Keratinocyte (primary cell): ENCODE results near the gene FUT8. TPM values are rescaled to one million over a fixed set of nuclear protein-coding genes. Genes with fewer than 3 reads are reported as not detected.

Experiments
- DNase-seq: peaks from one replicate; pipeline ENCODE4 v3.0.0-alpha.2; 2011; ENCODE audit warnings: low read depth, missing footprints, low spot score
- FAIRE-seq: peaks from 2 replicates; lab custom pipeline; 2011; peaks lifted over from hg19 to GRCh38; lab: Jason Lieb, UNC
- H2AFZ ChIP-seq: 2 replicates; pipeline ENCODE4 v1.6.0; 2012; ENCODE audit warnings: low read length, control low read depth, inconsistent platforms; ENCODE audit not compliant: control insufficient read depth
- H3K27ac ChIP-seq: 2 replicates; pipeline ENCODE4 v1.5.1; 2011; ENCODE audit warnings: low read length; ENCODE audit not compliant: control insufficient read depth, insufficient read depth
- H3K27me3 ChIP-seq: 3 replicates; pipeline ENCODE4 v1.6.0; 2011; ENCODE audit warnings: low read length; ENCODE audit not compliant: control insufficient read depth, insufficient read depth; ENCODE audit errors: extremely low read depth
- H3K36me3 ChIP-seq, 2 experiments: 2 replicates in 1 of 2; 3 replicates in 1 of 2; pipeline ENCODE4 v1.5.1; 2011; ENCODE audit warnings: low read length in 2 of 2, mild to moderate bottlenecking in 1 of 2; ENCODE audit not compliant: control insufficient read depth in 2 of 2, insufficient read depth in 2 of 2; ENCODE audit errors: extremely low read depth in 1 of 2
- H3K4me1 ChIP-seq: 3 replicates; pipeline ENCODE4 v1.5.1; 2011; ENCODE audit warnings: low read length; ENCODE audit not compliant: control insufficient read depth, insufficient read depth; ENCODE audit errors: extremely low read depth
- H3K4me2 ChIP-seq: 3 replicates; pipeline ENCODE4 v1.6.0; 2011; ENCODE audit warnings: low read depth, low read length; ENCODE audit not compliant: control insufficient read depth, insufficient read depth; ENCODE audit errors: extremely low read depth
- H3K4me3 ChIP-seq, 3 experiments: fragments of 200-600 bp in 1 of 3; sonication (generic) in 1 of 3; 2 replicates in 2 of 3; 3 replicates in 1 of 3; pipeline ENCODE4 v1.5.1; 2011 to 2016; ENCODE audit warnings: low read length in 3 of 3, mild to moderate bottlenecking in 3 of 3, control low read depth in 2 of 3, inconsistent platforms in 1 of 3, low read depth in 1 of 3, mixed read lengths in 1 of 3, mixed run types in 1 of 3, moderate library complexity in 1 of 3; ENCODE audit not compliant: control insufficient read depth in 2 of 3, insufficient read depth in 2 of 3; ENCODE audit errors: extremely low read depth in 1 of 3
- H3K79me2 ChIP-seq: 2 replicates; pipeline ENCODE4 v1.6.0; 2012; ENCODE audit warnings: low read length; ENCODE audit not compliant: control insufficient read depth, insufficient read depth
- H3K9ac ChIP-seq: 3 replicates; pipeline ENCODE4 v1.6.0; 2011; ENCODE audit warnings: low read length; ENCODE audit not compliant: control insufficient read depth, insufficient read depth; ENCODE audit errors: extremely low read depth
- H3K9me1 ChIP-seq: 3 replicates; pipeline ENCODE4 v1.6.0; 2011; ENCODE audit warnings: low read length; ENCODE audit not compliant: control insufficient read depth, insufficient read depth; ENCODE audit errors: extremely low read depth
- H3K9me3 ChIP-seq: 2 replicates; pipeline ENCODE4 v1.5.1; 2012; ENCODE audit warnings: low read depth, low read length; ENCODE audit not compliant: control insufficient read depth
- H4K20me1 ChIP-seq: 3 replicates; pipeline ENCODE4 v1.6.0; 2011; ENCODE audit warnings: low read length; ENCODE audit not compliant: control insufficient read depth, insufficient read depth; ENCODE audit errors: extremely low read depth
- EZH2 ChIP-seq: IDR thresholded peaks from one replicate; pipeline ENCODE4 v1.6.1; 2012; ENCODE audit warnings: inconsistent platforms, mild to moderate bottlenecking, low read length, moderate library complexity
- dilution Hi-C: fragments of 300-500 bp; cut with MboI; formaldehyde crosslinking; loops from one replicate; pipeline ENCODE4 v1.7.0; 2020; ENCODE audit warnings: low sequenced_read_pairs; ENCODE audit not compliant: extremely low pct_ligation_motif_present
- polyA plus RNA-seq, 5 experiments: library from polyadenylated mRNA; depleted of rRNA in 3 of 5; stranded (reverse) in 3 of 5; stranded (forward) in 1 of 5; unstranded in 1 of 5; fragments of >200 nt; gene quantifications; 1 replicate in 1 of 5; 2 replicates in 3 of 5; 3 replicates in 1 of 5; pipeline versions ENCODE4 v1.2.1 to v1.2.3, GENCODE V29; 2011 to 2012; ENCODE audit warnings: missing spikeins in 2 of 5, low read depth in 1 of 5, low replicate concordance in 1 of 5
- TF ChIP-seq, protein P1 (sequence below), 3 experiments: IDR thresholded peaks in 1 of 3; conservative IDR thresholded peaks in 1 of 3; optimal IDR thresholded peaks in 1 of 3; 2 replicates in 2 of 3; 3 replicates in 1 of 3; pipeline versions ENCODE3 to v1.5.1; 2011; ENCODE audit warnings: low read length in 3 of 3, mild to moderate bottlenecking in 3 of 3, moderate library complexity in 2 of 3, control low read depth in 1 of 3, inconsistent platforms in 1 of 3; ENCODE audit not compliant: insufficient read depth in 2 of 3; ENCODE audit errors: extremely low read depth in 1 of 3

Gene FUT8
- polyA plus RNA-seq, 1 donor (not counting 4 experiments of a cell fraction or from before 2014, with no cell fraction given) = 12.5 TPM

DNA sequence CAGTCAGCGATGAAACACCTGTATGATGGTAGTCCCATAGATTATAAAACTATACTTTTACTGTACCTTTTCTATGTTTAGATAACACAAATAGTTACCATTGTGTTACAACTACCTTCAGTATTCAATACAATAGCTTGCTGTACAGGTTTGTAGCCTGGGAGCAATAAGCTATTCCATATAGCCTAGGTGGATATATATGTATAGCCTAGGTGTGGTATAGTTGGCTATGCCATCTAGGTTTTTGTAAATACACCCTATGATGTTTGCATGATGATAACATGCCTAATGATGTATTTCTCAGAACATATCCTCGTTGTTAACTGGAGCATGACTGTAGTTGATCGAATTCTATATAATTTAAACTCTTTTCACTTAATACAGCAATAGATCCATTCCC, 316.1 kb downstream of the FUT8 start:
- Histone ChIP-seq H3K79me2 (no peaks in the 10 kb centered on the region), H3K4me1 (no peaks in the 10 kb centered on the region), H4K20me1 (no peaks in the 10 kb centered on the region), H2AFZ (no peak overlapping the region), H3K27me3 (no peaks in the 10 kb centered on the region), H3K4me3 (no peak overlapping the region), H3K36me3 (no peaks in the 10 kb centered on the region), H3K27ac (no peak overlapping the region), H3K9me3 (no peaks in the 10 kb centered on the region), H3K9ac (no peak overlapping the region), H3K9me1 (no peaks in the 10 kb centered on the region), H3K4me2 (no peak overlapping the region)
- no peak for TF ChIP-seq EZH2
- TF ChIP-seq, protein P1, sequence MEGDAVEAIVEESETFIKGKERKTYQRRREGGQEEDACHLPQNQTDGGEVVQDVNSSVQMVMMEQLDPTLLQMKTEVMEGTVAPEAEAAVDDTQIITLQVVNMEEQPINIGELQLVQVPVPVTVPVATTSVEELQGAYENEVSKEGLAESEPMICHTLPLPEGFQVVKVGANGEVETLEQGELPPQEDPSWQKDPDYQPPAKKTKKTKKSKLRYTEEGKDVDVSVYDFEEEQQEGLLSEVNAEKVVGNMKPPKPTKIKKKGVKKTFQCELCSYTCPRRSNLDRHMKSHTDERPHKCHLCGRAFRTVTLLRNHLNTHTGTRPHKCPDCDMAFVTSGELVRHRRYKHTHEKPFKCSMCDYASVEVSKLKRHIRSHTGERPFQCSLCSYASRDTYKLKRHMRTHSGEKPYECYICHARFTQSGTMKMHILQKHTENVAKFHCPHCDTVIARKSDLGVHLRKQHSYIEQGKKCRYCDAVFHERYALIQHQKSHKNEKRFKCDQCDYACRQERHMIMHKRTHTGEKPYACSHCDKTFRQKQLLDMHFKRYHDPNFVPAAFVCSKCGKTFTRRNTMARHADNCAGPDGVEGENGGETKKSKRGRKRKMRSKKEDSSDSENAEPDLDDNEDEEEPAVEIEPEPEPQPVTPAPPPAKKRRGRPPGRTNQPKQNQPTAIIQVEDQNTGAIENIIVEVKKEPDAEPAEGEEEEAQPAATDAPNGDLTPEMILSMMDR (optimal IDR thresholded peaks at IDR 0.05 in 1 of 3, IDR thresholded peaks at IDR 0.05 in 1 of 3, conservative IDR thresholded peaks at IDR 0.05 in 1 of 3; ENCODE audit: extremely low read depth in 1 of 3, insufficient read depth in 2 of 3, low read length in 3 of 3) = no peak
- no peak for FAIRE-seq
- dilution Hi-C loops = no loop called here
- no peak for DNase-seq

DNA sequence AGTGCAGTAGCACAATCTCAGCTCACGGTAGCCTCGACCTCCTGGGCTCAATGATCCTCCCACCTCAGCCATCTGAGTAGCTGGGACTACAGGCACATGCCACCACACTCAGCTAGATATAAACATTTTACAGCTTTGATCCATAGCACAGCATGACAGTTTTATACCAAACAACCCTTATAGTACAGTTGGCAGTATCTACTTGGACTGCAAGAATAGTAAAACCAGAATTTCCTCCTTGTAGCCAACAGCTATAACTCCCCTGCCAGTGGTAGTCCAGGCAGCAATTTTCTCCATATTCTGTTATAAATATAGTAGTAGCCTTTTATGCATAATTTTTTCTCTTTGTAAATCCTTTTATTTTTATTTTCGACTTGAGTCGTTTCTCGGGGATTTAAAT, 317.0 kb downstream of the FUT8 start:
- Histone ChIP-seq H3K9ac (no peak overlapping the region), H3K27ac (no peak overlapping the region), H3K79me2 (no peaks in the 10 kb centered on the region), H3K4me1 (no peaks in the 10 kb centered on the region), H2AFZ (no peak overlapping the region), H4K20me1 (no peaks in the 10 kb centered on the region), H3K9me1 (no peaks in the 10 kb centered on the region), H3K4me3 (no peak overlapping the region), H3K4me2 (no peak overlapping the region), H3K27me3 (no peaks in the 10 kb centered on the region), H3K9me3 (no peaks in the 10 kb centered on the region), H3K36me3 (no peaks in the 10 kb centered on the region)
- DNase-seq = no peak
- dilution Hi-C loops = no loop called here
- no peak for FAIRE-seq
- TF ChIP-seq, protein P1 (optimal IDR thresholded peaks at IDR 0.05 in 1 of 3, IDR thresholded peaks at IDR 0.05 in 1 of 3, conservative IDR thresholded peaks at IDR 0.05 in 1 of 3; ENCODE audit: extremely low read depth in 1 of 3, insufficient read depth in 2 of 3, low read length in 3 of 3) = no peak
- TF ChIP-seq EZH2 = no peak
